ENCODE data around the gene TAGLN.

Gene TAGLN

GRCh38 chr11:117176186-117176585 lies 23.0 kb upstream of the TAGLN start:
- no peak for TF ChIP-seq CTCF (IDR thresholded peaks at IDR 0.05; ENCODE audit: insufficient read depth, missing control alignments)
- FAIRE-seq: no peak
- no peak for DNase-seq (ENCODE audit: insufficient read length, low spot score)

- FAIRE-seq (no peak), DNase-seq (ENCODE audit: insufficient read length, low spot score) (no peak)
- TF ChIP-seq CTCF (IDR thresholded peaks at IDR 0.05; ENCODE audit: insufficient read depth, missing control alignments): no peak
These were observed 21.5 kb upstream of the TAGLN start for GRCh38 chr11:117177534-117178209.

GRCh38 chr11:117178210-117179034 lies 20.7 kb upstream of the TAGLN start, which contains the start of gene SIDT2:
Gene SIDT2 (plus strand): TSS chr11:117178743. CDS start chr11:117179264, 521 bp downstream.
- no peak for FAIRE-seq
- no peak for TF ChIP-seq CTCF (IDR thresholded peaks at IDR 0.05; ENCODE audit: insufficient read depth, missing control alignments)

GRCh38 chr11:117179048-117179999 lies 19.8 kb upstream of the TAGLN start:
- no peak for DNase-seq (ENCODE audit: insufficient read length, low spot score)

More at GRCh38 chr11:117178210-117179034, 20.7 kb upstream of the TAGLN start, which contains the start of gene SIDT2:
- DNase-seq (ENCODE audit: insufficient read length, low spot score): peak; percentile 89

GRCh38 chr11:117180020-117180419 lies 19.1 kb upstream of the TAGLN start:
- FAIRE-seq (no peak), DNase-seq (ENCODE audit: insufficient read length, low spot score) (no peak)
- no peak for TF ChIP-seq CTCF (IDR thresholded peaks at IDR 0.05; ENCODE audit: insufficient read depth, missing control alignments)

More at GRCh38 chr11:117179048-117179999, 19.8 kb upstream of the TAGLN start:
- no peak for TF ChIP-seq CTCF (IDR thresholded peaks at IDR 0.05; ENCODE audit: insufficient read depth, missing control alignments)
- no peak for FAIRE-seq

- FAIRE-seq: no peak
- TF ChIP-seq CTCF (IDR thresholded peaks at IDR 0.05; ENCODE audit: insufficient read depth, missing control alignments): peak; percentile 81
- peak; percentile 73 for DNase-seq (ENCODE audit: insufficient read length, low spot score)
These were observed 18.2 kb upstream of the TAGLN start for GRCh38 chr11:117180661-117181585.

All from D721Med (cell line).